SU-DHL-6 (cell line): ENCODE data around the gene MCF2L2.

Source experiments
- CTCF ChIP-seq: fragments of 200-600 bp; sonication (generic); IDR thresholded peaks from one replicate; pipeline ENCODE4 v1.5.1; 2017; ENCODE audit warnings: antibody characterized with exemption, mild to moderate bottlenecking, low read length, moderate library complexity; ENCODE audit not compliant: insufficient read depth, poor library complexity, severe bottlenecking
- EZH2phosphoT487 ChIP-seq: fragments of 200-600 bp; sonication (generic), shearing (Covaris generic); conservative IDR thresholded peaks from 2 replicates; pipeline ENCODE4 v1.6.1; 2018; ENCODE audit warnings: mild to moderate bottlenecking, antibody characterized with exemption, low read length, moderate library complexity, mixed read lengths

DNA sequence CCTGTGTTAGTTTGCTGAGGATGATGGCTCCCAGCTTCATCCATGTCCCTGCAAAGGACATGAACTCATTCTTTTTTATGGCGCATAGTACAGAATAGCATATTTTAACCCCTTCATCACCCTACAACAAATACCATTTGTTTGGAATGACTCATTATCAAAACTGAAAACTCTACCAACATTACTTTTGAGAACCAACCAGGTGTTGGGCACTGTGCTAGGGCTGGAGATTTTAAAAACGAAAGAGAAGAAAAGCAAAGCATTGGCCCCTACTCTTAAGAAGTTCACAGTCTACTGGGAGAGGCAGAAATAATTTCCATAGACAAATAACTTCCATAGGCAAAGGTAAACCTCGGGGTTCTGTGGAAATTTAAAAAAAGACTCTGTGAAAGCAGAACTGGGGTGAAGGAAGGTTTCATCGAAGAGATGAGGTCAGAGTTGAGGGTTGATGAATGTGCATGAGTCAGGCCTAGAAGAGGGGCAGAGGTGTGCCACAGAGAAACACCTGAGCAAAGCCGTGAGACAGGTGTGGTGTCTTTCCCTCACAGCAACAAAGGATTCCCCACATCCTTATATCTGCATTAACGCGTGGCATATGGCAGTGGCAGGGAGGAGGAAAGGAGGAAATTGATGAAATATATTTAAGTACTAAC is 51.0 kb downstream of the MCF2L2 start:
- TF ChIP-seq CTCF (no peak), EZH2phosphoT487 (no peak)
